Measurements from ENCODE around the gene SLC7A6OS. TPM values are rescaled to one million over a fixed set of nuclear protein-coding genes. Genes with fewer than 3 reads are reported as not detected.

The SLC7A6OS gene
- polyA plus RNA-seq, 1 experiment, result 10.9 TPM

GRCh38 chr16:68253721-68254120 lies 57.0 kb downstream of the SLC7A6OS start:
- POLR2A ChIA-PET, result no interaction called here
- Histone ChIP-seq H3K9me3 (ENCODE audit: control insufficient read depth, insufficient read depth, low read length) (no peaks in the 10 kb centered on the region), H3K27ac (ENCODE audit: low read depth, low read length) (no peak overlapping the region), H3K27me3 (ENCODE audit: control insufficient read depth, insufficient read depth, low read length) (no peaks in the 10 kb centered on the region), H3K4me3 (ENCODE audit: low read depth, low read length) (no peak overlapping the region)
- DNase-seq (ENCODE audit: low read depth, low spot score), result no peak
- CTCF ChIA-PET, result no interaction called here
- TF ChIP-seq CTCF (IDR thresholded peaks at IDR 0.05; ENCODE audit: low read depth, low read length), result no peak

- POLR2A ChIA-PET, result interaction anchor here (1.4 kb wide), 1 partner anchor 12 kb away, joined by 4 read pairs; the partner anchor contains the start of gene SLC7A6
- no peak for TF ChIP-seq CTCF (IDR thresholded peaks at IDR 0.05; ENCODE audit: low read depth, low read length)
- Histone ChIP-seq H3K27me3 (ENCODE audit: control insufficient read depth, insufficient read depth, low read length) (no peaks in the 10 kb centered on the region), H3K9me3 (ENCODE audit: control insufficient read depth, insufficient read depth, low read length) (no peaks in the 10 kb centered on the region), H3K4me3 (ENCODE audit: low read depth, low read length) (no peak overlapping the region), H3K27ac (ENCODE audit: low read depth, low read length) (no peak overlapping the region)
- DNase-seq (ENCODE audit: low read depth, low spot score), result no peak
- CTCF ChIA-PET, result interaction anchor here (1.1 kb wide), 1 partner anchor 77 kb away, joined by 5 read pairs; no protein-coding TSS in a partner anchor
Observed at GRCh38 chr16:68252383-68252782, 58.4 kb downstream of the SLC7A6OS start.

- POLR2A ChIA-PET, result interaction anchor here (1.4 kb wide), 1 partner anchor 12 kb away, joined by 4 read pairs; the partner anchor contains the start of gene SLC7A6
- Histone ChIP-seq H3K4me3 (ENCODE audit: low read depth, low read length) (no peak overlapping the region), H3K27me3 (ENCODE audit: control insufficient read depth, insufficient read depth, low read length) (no peaks in the 10 kb centered on the region), H3K27ac (ENCODE audit: low read depth, low read length) (no peak overlapping the region), H3K9me3 (ENCODE audit: control insufficient read depth, insufficient read depth, low read length) (no peaks in the 10 kb centered on the region)
- DNase-seq (ENCODE audit: low read depth, low spot score), result no peak
- no peak for TF ChIP-seq CTCF (IDR thresholded peaks at IDR 0.05; ENCODE audit: low read depth, low read length)
- CTCF ChIA-PET, result interaction anchor here (1.1 kb wide), 1 partner anchor 77 kb away, joined by 5 read pairs; no protein-coding TSS in a partner anchor
Observed at GRCh38 chr16:68251832-68252231, 58.9 kb downstream of the SLC7A6OS start.

- ChIA-PET POLR2A (no interaction called here), CTCF (interaction anchor here (1.1 kb wide), 1 partner anchor 78 kb away, joined by 5 read pairs; no protein-coding TSS in a partner anchor)
- Histone ChIP-seq H3K27ac (ENCODE audit: low read depth, low read length) (no peak overlapping the region), H3K4me3 (ENCODE audit: low read depth, low read length) (no peak overlapping the region), H3K27me3 (ENCODE audit: control insufficient read depth, insufficient read depth, low read length) (no peaks in the 10 kb centered on the region), H3K9me3 (ENCODE audit: control insufficient read depth, insufficient read depth, low read length) (no peaks in the 10 kb centered on the region)
- no peak for DNase-seq (ENCODE audit: low read depth, low spot score)
- no peak for TF ChIP-seq CTCF (IDR thresholded peaks at IDR 0.05; ENCODE audit: low read depth, low read length)
Observed at GRCh38 chr16:68250951-68251350, 59.8 kb downstream of the SLC7A6OS start.

DNA sequence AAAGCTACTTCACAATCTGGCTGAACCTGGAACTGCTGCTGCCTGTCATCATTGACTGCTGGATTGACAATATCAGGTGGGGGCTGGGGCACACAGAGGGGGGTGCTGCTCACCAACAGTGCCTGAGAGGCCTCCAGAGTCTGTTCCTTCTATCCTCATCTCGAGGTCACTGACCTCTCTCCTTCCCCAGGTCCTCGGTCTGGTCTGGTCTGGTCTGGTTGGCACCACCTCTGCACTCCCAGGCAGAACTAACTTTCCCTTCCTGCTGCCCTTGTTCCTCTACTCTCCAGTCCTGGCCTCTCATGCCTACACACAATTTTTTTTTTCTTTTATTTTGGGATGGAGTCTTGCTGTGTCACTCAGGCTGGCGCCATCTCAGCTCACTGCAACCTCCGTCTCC lies 61.4 kb downstream of the SLC7A6OS start:
- no peak for DNase-seq (ENCODE audit: low read depth, low spot score)
- Histone ChIP-seq H3K27ac (ENCODE audit: low read depth, low read length) (no peak overlapping the region), H3K27me3 (ENCODE audit: control insufficient read depth, insufficient read depth, low read length) (no peaks in the 10 kb centered on the region), H3K9me3 (ENCODE audit: control insufficient read depth, insufficient read depth, low read length) (peaks cover 3% of the 10 kb centered on the region; the same call in 1 of the 2 replicates), H3K4me3 (ENCODE audit: low read depth, low read length) (no peak overlapping the region)
- no peak for TF ChIP-seq CTCF (IDR thresholded peaks at IDR 0.05; ENCODE audit: low read depth, low read length)
- ChIA-PET CTCF (no interaction called here), POLR2A (no interaction called here)

Small RNA genes lying within 50 kb of the gene (small RNA-seq; reads per million reads assigned to genes)
- gene RNU4-30P (ENCODE audit: insufficient read length, low read depth) (not detected), gene RNU6-1262P (ENCODE audit: insufficient read length, low read depth) (not detected)

Other genes starting within 250 kb of the SLC7A6OS start
- 13.8 and 16.7 TPM in 2 replicates for gene NFATC3, start 225.6 kb downstream of the SLC7A6OS start, polyA plus RNA-seq (2011; rRNA removed)
- gene ESRP2, start 74.8 kb downstream of the SLC7A6OS start, polyA plus RNA-seq (2011; rRNA removed), result 0.01 and 0.14 TPM in 2 replicates
- gene PLA2G15, start 65.6 kb downstream of the SLC7A6OS start, polyA plus RNA-seq (2011; rRNA removed), result 15.7 and 18.7 TPM in 2 replicates
- 27.4 and 30.3 TPM in 2 replicates for gene SLC7A6, start 46.4 kb downstream of the SLC7A6OS start, polyA plus RNA-seq (2011; rRNA removed)
- 26.2 and 32.4 TPM in 2 replicates for gene PRMT7, start 73 bp upstream of the SLC7A6OS start, polyA plus RNA-seq (2011; rRNA removed)
- gene SMPD3, start 137.6 kb upstream of the SLC7A6OS start, polyA plus RNA-seq (2011; rRNA removed), result 0.01 TPM in 1 of 2 replicates, not detected in the other
- gene ZFP90, start 228.3 kb upstream of the SLC7A6OS start, polyA plus RNA-seq (2011; rRNA removed), result 21.4 and 25.2 TPM in 2 replicates

Measured in AG04450 (cell line).